Trophoblast cell (in vitro differentiated cells and primary cell): ENCODE results near the gene MBD3.

Experiments used
- DNase-seq, 2 donors: peaks; one replicate each; pipeline ENCODE4 v3.0.0-alpha.2; 2016
- H2AFZ ChIP-seq: 2 replicates; pipeline ENCODE4 v1.6.1; 2013; ENCODE audit warnings: low read length, moderate library complexity, mild to moderate bottlenecking; ENCODE audit not compliant: insufficient read depth, poor library complexity
- H2AK5ac ChIP-seq: 2 replicates; pipeline ENCODE4 v1.6.1; 2013; ENCODE audit warnings: mild to moderate bottlenecking, low read length
- H2BK120ac ChIP-seq: 2 replicates; pipeline ENCODE4 v1.6.1; 2013; ENCODE audit warnings: low read length, mild to moderate bottlenecking, moderate library complexity; ENCODE audit not compliant: insufficient read depth, poor library complexity
- H2BK12ac ChIP-seq: 2 replicates; pipeline ENCODE4 v1.6.1; 2013; ENCODE audit warnings: mild to moderate bottlenecking, low read length, moderate library complexity
- H2BK5ac ChIP-seq: 2 replicates; pipeline ENCODE4 v1.6.1; 2013; ENCODE audit warnings: low read length, low read depth, moderate library complexity, mild to moderate bottlenecking; ENCODE audit not compliant: poor library complexity
- H3K14ac ChIP-seq: 2 replicates; pipeline ENCODE4 v1.6.1; 2013; ENCODE audit warnings: mild to moderate bottlenecking, low read length
- H3K18ac ChIP-seq: 2 replicates; pipeline ENCODE4 v1.6.1; 2013; ENCODE audit warnings: mild to moderate bottlenecking, low read length
- H3K23ac ChIP-seq: 2 replicates; pipeline ENCODE4 v1.6.1; 2013; ENCODE audit warnings: low read length
- H3K27ac ChIP-seq: 2 replicates; pipeline ENCODE4 v1.5.1; 2013; ENCODE audit warnings: low read depth, mild to moderate bottlenecking, inconsistent platforms, low read length, moderate library complexity
- H3K27me3 ChIP-seq: 2 replicates; pipeline ENCODE4 v1.6.1; 2013; ENCODE audit warnings: inconsistent platforms, mild to moderate bottlenecking, low read length, moderate library complexity; ENCODE audit not compliant: insufficient read depth
- H3K36me3 ChIP-seq, 2 experiments: 1 replicate in 1 of 2; 2 replicates in 1 of 2; pipeline ENCODE4 v1.6.1; 2013; ENCODE audit warnings: low read length in 2 of 2, mild to moderate bottlenecking in 2 of 2, moderate library complexity in 1 of 2; ENCODE audit not compliant: insufficient read depth in 2 of 2, control insufficient read depth in 1 of 2
- H3K4ac ChIP-seq: 2 replicates; pipeline ENCODE4 v1.6.1; 2013; ENCODE audit warnings: low read depth, mild to moderate bottlenecking, low read length, moderate library complexity
- H3K4me1 ChIP-seq, 2 experiments: 1 replicate in 1 of 2; 2 replicates in 1 of 2; pipeline ENCODE4 v1.6.1; 2013; ENCODE audit warnings: low read length in 2 of 2, mild to moderate bottlenecking in 2 of 2, moderate library complexity in 1 of 2; ENCODE audit not compliant: insufficient read depth in 2 of 2, control insufficient read depth in 1 of 2
- H3K4me2 ChIP-seq: 2 replicates; pipeline ENCODE4 v1.6.1; 2013; ENCODE audit warnings: inconsistent platforms, mild to moderate bottlenecking, low read length, moderate library complexity
- H3K4me3 ChIP-seq: 2 replicates; pipeline ENCODE4 v1.5.1; 2013; ENCODE audit warnings: mild to moderate bottlenecking, low read depth, low read length, inconsistent platforms
- H3K79me1 ChIP-seq: one replicate; pipeline ENCODE4 v1.6.1; 2013; ENCODE audit warnings: low read length
- H3K79me2 ChIP-seq: 2 replicates; pipeline ENCODE4 v1.6.1; 2013; ENCODE audit warnings: low read length, mild to moderate bottlenecking; ENCODE audit not compliant: control insufficient read depth, insufficient read depth, poor library complexity
- H3K9ac ChIP-seq: 2 replicates; pipeline ENCODE4 v1.6.1; 2013; ENCODE audit warnings: mild to moderate bottlenecking, low read length
- H3K9me3 ChIP-seq: 2 replicates; pipeline ENCODE4 v1.6.1; 2013; ENCODE audit warnings: low read depth, mild to moderate bottlenecking, control low read depth, inconsistent platforms, low read length; ENCODE audit not compliant: insufficient read depth
- H4K12ac ChIP-seq: 2 replicates; pipeline ENCODE4 v1.6.1; 2013; ENCODE audit warnings: low read depth, mild to moderate bottlenecking, low read length, moderate library complexity
- H4K8ac ChIP-seq: 2 replicates; pipeline ENCODE4 v1.6.1; 2013; ENCODE audit warnings: low read depth, mild to moderate bottlenecking, low read length, moderate library complexity
- H4K91ac ChIP-seq: one replicate; pipeline ENCODE4 v1.6.1; 2013; ENCODE audit warnings: low read depth, mild to moderate bottlenecking, low read length, moderate library complexity
- WGBS: extraction: QIAGEN DNeasy Blood & Tissue Kit; methylation state at CpG from one replicate; pipeline ENCODE4 v1.1.7; 2013; ENCODE audit warnings: missing lambda C conversion rate; ENCODE audit not compliant: insufficient read length, insufficient coverage; ENCODE audit errors: extremely low coverage; 5-methylcytosine and 5-hydroxymethylcytosine counted together

Gene MBD3

GRCh38 chr19:1634242-1634937 is 41.7 kb upstream of the MBD3 start:
- no peak overlapping the region for H2BK12ac ChIP-seq
- H3K9me3 ChIP-seq, result peaks cover 11% of the 10 kb centered on the region
- no peak overlapping the region for H4K12ac ChIP-seq
- H4K91ac ChIP-seq, result no peak overlapping the region
- WGBS, result no CpG with 5 or more reads among the region's 19 CpGs
- no peak overlapping the region for H3K27ac ChIP-seq
- H3K36me3 ChIP-seq, result peaks cover 81 to 91% of the 10 kb centered on the region in 2 experiments
- no peak overlapping the region for H3K18ac ChIP-seq
- no peaks in the 10 kb centered on the region for H3K27me3 ChIP-seq
- H4K8ac ChIP-seq, result no peak overlapping the region
- H2AFZ ChIP-seq, result no peak overlapping the region
- H2BK5ac ChIP-seq, result no peak overlapping the region
- H3K23ac ChIP-seq, result no peak overlapping the region
- H3K79me1 ChIP-seq, result no peaks in the 10 kb centered on the region
- no peaks in the 10 kb centered on the region for H3K79me2 ChIP-seq
- no peak overlapping the region for H3K4me3 ChIP-seq
- no peak overlapping the region for H3K14ac ChIP-seq
- no peak overlapping the region for H3K4me2 ChIP-seq
- H2BK120ac ChIP-seq, result no peak overlapping the region
- DNase-seq, result no peak
- H3K4ac ChIP-seq, result no peak overlapping the region
- no peak overlapping the region for H3K9ac ChIP-seq
- H3K4me1 ChIP-seq, result no peaks in the 10 kb centered on the region
- H2AK5ac ChIP-seq, result no peak overlapping the region

GRCh38 chr19:1633269-1633826 is 40.7 kb upstream of the MBD3 start:
- peaks cover 74 to 83% of the 10 kb centered on the region in 2 experiments for H3K36me3 ChIP-seq
- no peak overlapping the region for H4K8ac ChIP-seq
- H4K12ac ChIP-seq, result no peak overlapping the region
- no peaks in the 10 kb centered on the region for H3K4me1 ChIP-seq
- H3K27ac ChIP-seq, result no peak overlapping the region
- H3K14ac ChIP-seq, result no peak overlapping the region
- H3K18ac ChIP-seq, result no peak overlapping the region
- H3K79me1 ChIP-seq, result no peaks in the 10 kb centered on the region
- no peak overlapping the region for H2BK120ac ChIP-seq
- H3K4me2 ChIP-seq, result no peak overlapping the region
- H3K27me3 ChIP-seq, result no peaks in the 10 kb centered on the region
- H2AK5ac ChIP-seq, result no peak overlapping the region
- peaks cover 11% of the 10 kb centered on the region for H3K9me3 ChIP-seq
- no peak overlapping the region for H2BK5ac ChIP-seq
- no peak overlapping the region for H3K4ac ChIP-seq
- WGBS, result no CpG with 5 or more reads among the region's 11 CpGs
- no peak overlapping the region for H3K4me3 ChIP-seq
- H2AFZ ChIP-seq, result no peak overlapping the region
- H3K9ac ChIP-seq, result no peak overlapping the region
- H3K79me2 ChIP-seq, result no peaks in the 10 kb centered on the region
- H4K91ac ChIP-seq, result no peak overlapping the region
- no peak overlapping the region for H3K23ac ChIP-seq
- no peak for DNase-seq
- no peak overlapping the region for H2BK12ac ChIP-seq

DNA sequence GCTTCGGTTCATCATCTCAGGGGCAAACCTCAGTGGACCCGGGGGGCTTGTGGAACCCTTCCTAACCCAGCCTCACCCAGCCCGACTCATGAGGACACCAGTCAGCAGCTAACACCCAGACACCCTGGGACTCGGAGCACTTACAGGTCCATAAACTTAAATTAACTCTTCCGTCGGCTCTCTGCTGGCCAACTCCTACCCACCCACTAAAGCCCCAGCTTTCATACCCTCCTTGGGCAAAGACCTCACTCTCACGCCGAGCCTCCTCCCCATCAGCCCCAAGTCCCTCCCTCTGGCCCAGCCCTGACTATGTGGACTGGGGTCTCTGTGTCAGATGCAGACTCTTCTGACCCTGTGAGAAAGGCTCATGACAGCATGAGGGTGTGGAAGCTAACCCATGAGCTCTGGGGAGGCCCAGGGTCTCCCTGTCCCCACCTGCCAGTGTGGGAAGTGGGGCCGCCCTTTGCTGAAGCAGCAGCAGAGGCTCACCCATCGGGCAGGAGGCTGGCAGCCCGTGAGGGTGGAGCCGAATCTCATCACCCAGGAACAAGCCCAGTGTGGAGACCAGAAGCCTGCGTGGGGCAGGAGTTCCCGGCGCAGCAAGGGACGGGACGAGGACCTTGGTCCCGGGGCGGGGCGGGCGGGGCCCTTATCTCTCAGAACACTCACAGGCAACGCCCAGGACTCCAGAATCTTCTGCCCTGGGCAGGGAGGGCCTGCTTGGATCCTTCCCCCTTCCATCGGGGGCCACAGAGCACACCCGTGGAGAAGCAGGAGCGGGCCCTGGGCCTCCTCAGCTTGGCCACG is 40.0 kb upstream of the MBD3 start:
- Histone ChIP-seq H2AK5ac (no peak overlapping the region), H3K27ac (no peak overlapping the region), H4K12ac (no peak overlapping the region), H2BK120ac (no peak overlapping the region), H3K9me3 (peaks cover 11% of the 10 kb centered on the region), H3K14ac (no peak overlapping the region), H3K4me1 (no peaks in the 10 kb centered on the region), H3K4me2 (no peak overlapping the region), H2BK12ac (no peak overlapping the region), H3K79me2 (no peaks in the 10 kb centered on the region), H3K27me3 (no peaks in the 10 kb centered on the region), H3K36me3 (peaks cover 72 to 78% of the 10 kb centered on the region in 2 experiments), H2BK5ac (no peak overlapping the region), H2AFZ (no peak overlapping the region), H3K4ac (no peak overlapping the region), H3K23ac (no peak overlapping the region), H3K18ac (peak overlapping the region; percentile 39), H4K91ac (no peak overlapping the region), H3K9ac (no peak overlapping the region), H3K79me1 (no peaks in the 10 kb centered on the region), H3K4me3 (no peak overlapping the region), H4K8ac (no peak overlapping the region)
- DNase-seq, result no peak
- no CpG with 5 or more reads among the region's 26 CpGs for WGBS

GRCh38 chr19:1631557-1632100 is 39.0 kb upstream of the MBD3 start:
- no peak overlapping the region for H3K4me2 ChIP-seq
- H4K8ac ChIP-seq, result no peak overlapping the region
- no peak overlapping the region for H3K4me3 ChIP-seq
- H3K79me1 ChIP-seq, result no peaks in the 10 kb centered on the region
- DNase-seq, result no peak
- peaks cover 72 to 78% of the 10 kb centered on the region in 2 experiments for H3K36me3 ChIP-seq
- no peak overlapping the region for H3K27ac ChIP-seq
- H3K79me2 ChIP-seq, result no peaks in the 10 kb centered on the region
- H2AFZ ChIP-seq, result no peak overlapping the region
- no peak overlapping the region for H4K91ac ChIP-seq
- no peak overlapping the region for H3K4ac ChIP-seq
- H3K27me3 ChIP-seq, result no peaks in the 10 kb centered on the region
- no peak overlapping the region for H2BK120ac ChIP-seq
- no peak overlapping the region for H2BK5ac ChIP-seq
- H3K9me3 ChIP-seq, result peaks cover 11% of the 10 kb centered on the region
- no peaks in the 10 kb centered on the region for H3K4me1 ChIP-seq
- H2AK5ac ChIP-seq, result no peak overlapping the region
- H3K9ac ChIP-seq, result no peak overlapping the region
- H2BK12ac ChIP-seq, result no peak overlapping the region
- no peak overlapping the region for H3K23ac ChIP-seq
- no peak overlapping the region for H3K14ac ChIP-seq
- no peak overlapping the region for H3K18ac ChIP-seq
- no CpG with 5 or more reads among the region's 31 CpGs for WGBS
- no peak overlapping the region for H4K12ac ChIP-seq
